Vagina (tissue), 2 donors: ENCODE measurements around the gene CPT1A.

Experiments used
- CTCF ChIP-seq, 3 experiments: fragments of 450-650 bp in 2 of 3; fragments of 200-600 bp in 1 of 3; sonication (generic) in 1 of 3; IDR thresholded peaks; one replicate each; pipeline ENCODE4 v1.5.1; 2017 to 2019; ENCODE audit warnings: antibody characterized with exemption in 3 of 3, mild to moderate bottlenecking in 2 of 3, moderate library complexity in 2 of 3
- POLR2A ChIP-seq, 2 donors: fragments of 450-650 bp; IDR thresholded peaks; one replicate each; pipeline ENCODE4 v1.6.1; 2017; ENCODE audit warnings: antibody characterized with exemption in 2 of 2, mild to moderate bottlenecking in 2 of 2, moderate library complexity in 2 of 2
- POLR2AphosphoS5 ChIP-seq, 2 donors: sonication (generic); formaldehyde crosslinking; IDR thresholded peaks; one replicate each; pipeline ENCODE4 v1.9.0; 2017; ENCODE audit warnings: antibody characterized with exemption in 2 of 2, mild to moderate bottlenecking in 2 of 2, low read depth in 1 of 2; ENCODE audit not compliant: insufficient read depth in 1 of 2

- TF ChIP-seq CTCF (IDR thresholded peaks at IDR 0.05) (no peak), POLR2A (IDR thresholded peaks at IDR 0.05) (no peak), POLR2AphosphoS5 (IDR thresholded peaks at IDR 0.05; ENCODE audit: insufficient read depth in 1 of 2, low read depth in 1 of 2) (no peak)
Measured at GRCh38 chr11:68767672-68768071, 74.0 kb downstream of the CPT1A start.
